Ramos (cell line): ENCODE data around the gene TPI1.

Experiments
- in situ Hi-C: fragments of 300-500 bp; cut with MboI; formaldehyde crosslinking; loops from one replicate; pipeline ENCODE4 v1.14.3; 2022; ENCODE audit warnings: low sequenced_read_pairs; ENCODE audit not compliant: unreplicated experiment

The TPI1 gene

GRCh38 chr12:6827982-6828780 is 39.1 kb upstream of the TPI1 start, which contains the start of gene P3H3:
P3H3 (plus strand) TSS chr12:6828407; CDS start chr12:6828441, 34 bp downstream.
- in situ Hi-C loops = no loop called here

- in situ Hi-C loops = no loop called here
These were observed 38.4 kb upstream of the TPI1 start for GRCh38 chr12:6828781-6829535.

DNA sequence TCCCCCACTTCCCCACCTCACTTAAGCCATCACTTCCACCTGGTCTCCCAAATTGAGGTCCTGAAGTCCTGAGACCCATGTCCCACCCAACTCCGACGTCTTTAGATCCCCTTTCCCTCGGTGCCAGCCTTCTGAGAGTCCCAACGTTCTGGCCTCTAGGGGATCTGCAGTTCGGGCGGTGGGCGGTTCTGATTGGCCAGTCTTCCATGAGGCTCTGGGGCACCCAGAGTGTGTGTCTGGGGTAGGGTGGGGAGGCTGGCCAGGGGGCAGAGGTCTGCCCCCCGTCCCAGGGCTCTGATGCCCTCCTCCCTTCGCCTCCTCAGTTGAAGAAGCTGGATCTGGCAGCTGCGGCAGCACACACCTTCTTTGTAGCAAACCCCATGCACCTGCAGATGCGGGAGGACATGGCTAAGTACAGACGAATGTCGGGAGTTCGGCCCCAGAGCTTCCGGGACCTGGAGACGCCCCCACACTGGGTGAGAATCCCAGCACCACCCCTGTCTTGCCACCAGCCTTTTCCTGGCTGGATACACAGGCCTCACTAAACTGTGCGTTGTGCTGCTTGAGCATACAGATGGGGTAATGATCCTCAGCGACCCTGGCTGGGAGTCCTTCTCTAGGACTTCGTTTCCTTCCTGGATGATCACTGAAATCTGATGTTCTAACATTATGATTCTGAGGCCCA is 37.7 kb upstream of the TPI1 start:
- in situ Hi-C loops = loop anchor here (10.0 kb wide), 1 partner anchor 205 kb away; no protein-coding TSS in a partner anchor

GRCh38 chr12:6830286-6830890 is 36.9 kb upstream of the TPI1 start:
- in situ Hi-C loops = loop anchor here (10.0 kb wide), 1 partner anchor 206 kb away; no protein-coding TSS in a partner anchor

GRCh38 chr12:6830999-6831398 is 36.3 kb upstream of the TPI1 start:
- in situ Hi-C loops = loop anchor here (10.0 kb wide), 1 partner anchor 206 kb away; no protein-coding TSS in a partner anchor

DNA sequence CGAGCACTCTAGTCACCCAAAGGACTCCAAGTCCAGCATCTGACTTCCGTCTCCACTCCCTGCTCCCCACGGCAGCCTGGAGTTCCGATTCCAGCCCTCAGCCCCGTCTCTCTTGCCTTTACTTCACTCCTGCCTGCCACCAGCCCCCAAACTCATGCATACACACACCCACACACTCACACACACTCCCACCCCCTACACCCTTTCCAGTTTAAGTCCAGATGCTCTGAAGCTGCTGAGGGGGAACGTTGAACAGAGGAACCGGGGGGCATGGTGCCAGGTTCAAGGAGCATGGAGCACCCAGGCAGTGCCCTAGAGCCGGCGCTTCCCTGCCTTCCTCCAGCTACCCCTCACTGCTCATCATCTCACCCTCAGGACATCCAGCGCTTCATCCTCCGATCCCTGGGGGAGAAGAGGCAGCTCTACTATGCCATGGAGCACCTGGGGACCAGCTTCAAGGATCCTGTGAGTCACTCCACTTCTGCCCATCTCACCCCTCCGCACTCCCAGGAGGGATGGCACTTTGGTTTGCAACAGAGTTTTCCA is 35.8 kb upstream of the TPI1 start:
- in situ Hi-C loops = loop anchor here (10.0 kb wide), 1 partner anchor 207 kb away; no protein-coding TSS in a partner anchor

- in situ Hi-C loops = loop anchor here (10.0 kb wide), 1 partner anchor 207 kb away; no protein-coding TSS in a partner anchor
These were observed 35.2 kb upstream of the TPI1 start for GRCh38 chr12:6832125-6832524.

DNA sequence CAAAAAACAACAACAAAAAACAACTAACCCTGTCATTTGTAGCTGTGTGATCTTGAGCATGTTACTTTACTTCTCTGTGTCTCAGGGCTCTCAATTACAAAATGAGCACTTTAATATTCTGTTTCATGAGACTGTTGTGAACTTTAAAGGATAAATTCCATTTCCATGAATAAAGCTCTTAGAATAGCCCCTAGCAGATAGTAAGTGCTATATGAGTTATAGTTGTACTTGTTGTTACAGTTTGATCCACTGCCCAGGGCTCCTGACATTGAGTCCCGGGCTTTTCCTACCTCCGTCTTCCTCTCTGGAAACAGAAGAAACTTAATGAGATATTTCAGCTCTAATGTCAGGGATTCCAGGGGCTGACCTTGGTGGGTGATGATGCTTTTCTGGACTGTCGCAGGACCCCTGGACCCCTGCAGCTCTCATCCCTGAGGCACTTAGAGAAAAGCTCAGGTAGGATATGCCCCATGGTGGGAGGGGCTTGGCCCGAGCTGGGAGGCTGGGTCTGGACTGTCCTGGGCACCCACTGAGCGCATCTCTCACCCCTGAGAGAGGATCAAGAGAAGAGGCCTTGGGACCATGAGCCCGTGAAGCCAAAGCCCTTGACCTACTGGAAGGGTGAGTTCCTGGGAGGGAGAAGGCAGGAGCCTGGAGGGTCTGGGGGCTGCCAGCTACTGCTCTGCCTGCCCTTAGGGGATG is 34.0 kb upstream of the TPI1 start:
- in situ Hi-C loops = loop anchor here (10.0 kb wide), 1 partner anchor 209 kb away; no protein-coding TSS in a partner anchor

DNA sequence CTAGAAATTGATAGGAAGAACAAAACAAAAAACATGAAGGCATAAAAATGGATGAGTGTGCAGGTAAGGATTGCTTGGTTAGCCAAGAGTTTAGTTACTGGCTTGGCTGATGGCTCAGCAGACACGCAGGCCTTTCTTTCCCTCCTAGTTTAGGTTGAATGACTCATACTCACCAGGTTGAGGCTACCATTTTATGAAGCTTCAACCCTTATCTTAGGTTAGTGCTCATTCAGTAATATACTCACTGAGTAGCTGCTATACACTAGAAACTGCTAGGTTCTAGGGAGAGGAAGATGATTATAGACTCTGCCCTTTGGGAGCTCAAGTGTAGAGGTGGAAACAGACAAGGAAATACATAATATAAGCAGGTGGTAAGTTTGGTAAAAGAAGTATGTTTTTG is 33.1 kb upstream of the TPI1 start:
- in situ Hi-C loops = loop anchor here (10.0 kb wide), 1 partner anchor 209 kb away; no protein-coding TSS in a partner anchor

DNA sequence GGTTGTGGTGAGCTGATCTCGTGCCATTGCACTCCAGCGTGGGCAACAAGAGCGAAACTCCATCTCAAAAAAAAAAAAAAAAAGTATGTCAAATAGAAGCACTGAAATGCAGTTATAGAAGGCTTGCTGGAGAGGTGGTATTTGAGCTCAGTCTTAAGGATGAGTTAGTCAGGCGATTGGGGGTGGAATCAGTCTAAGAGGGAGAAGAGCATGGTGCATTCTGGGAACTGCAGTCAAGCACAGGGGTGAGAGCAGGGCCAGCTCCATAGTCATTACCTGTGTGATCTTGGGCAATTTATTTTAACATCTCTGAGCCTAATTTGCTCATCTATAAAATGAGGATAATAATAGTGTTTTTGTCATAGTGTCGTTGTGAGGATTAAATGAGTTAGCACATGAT is 32.5 kb upstream of the TPI1 start:
- in situ Hi-C loops = loop anchor here (10.0 kb wide), 1 partner anchor 210 kb away; no protein-coding TSS in a partner anchor

DNA sequence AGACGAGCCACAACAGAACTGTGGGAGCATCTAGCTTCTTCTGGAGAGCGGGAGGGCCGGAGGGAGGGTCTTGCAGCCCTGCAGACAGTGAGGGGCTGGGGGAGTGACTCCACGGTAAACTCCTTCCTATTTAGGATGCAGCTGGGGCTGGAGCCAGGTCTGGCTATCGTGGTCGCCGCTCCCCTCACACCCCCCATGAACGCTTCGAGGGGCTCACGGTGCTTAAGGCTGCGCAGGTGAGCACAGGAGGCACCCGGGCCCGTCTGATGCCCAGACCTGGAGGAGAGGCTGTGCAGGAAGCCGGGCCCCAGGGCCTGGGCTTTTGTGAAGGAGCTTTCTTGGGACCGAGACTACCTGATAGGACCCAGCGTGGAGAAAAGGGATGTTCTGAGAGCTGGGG is 30.5 kb upstream of the TPI1 start:
- in situ Hi-C loops = loop anchor here (10.0 kb wide), 1 partner anchor 212 kb away; no protein-coding TSS in a partner anchor

DNA sequence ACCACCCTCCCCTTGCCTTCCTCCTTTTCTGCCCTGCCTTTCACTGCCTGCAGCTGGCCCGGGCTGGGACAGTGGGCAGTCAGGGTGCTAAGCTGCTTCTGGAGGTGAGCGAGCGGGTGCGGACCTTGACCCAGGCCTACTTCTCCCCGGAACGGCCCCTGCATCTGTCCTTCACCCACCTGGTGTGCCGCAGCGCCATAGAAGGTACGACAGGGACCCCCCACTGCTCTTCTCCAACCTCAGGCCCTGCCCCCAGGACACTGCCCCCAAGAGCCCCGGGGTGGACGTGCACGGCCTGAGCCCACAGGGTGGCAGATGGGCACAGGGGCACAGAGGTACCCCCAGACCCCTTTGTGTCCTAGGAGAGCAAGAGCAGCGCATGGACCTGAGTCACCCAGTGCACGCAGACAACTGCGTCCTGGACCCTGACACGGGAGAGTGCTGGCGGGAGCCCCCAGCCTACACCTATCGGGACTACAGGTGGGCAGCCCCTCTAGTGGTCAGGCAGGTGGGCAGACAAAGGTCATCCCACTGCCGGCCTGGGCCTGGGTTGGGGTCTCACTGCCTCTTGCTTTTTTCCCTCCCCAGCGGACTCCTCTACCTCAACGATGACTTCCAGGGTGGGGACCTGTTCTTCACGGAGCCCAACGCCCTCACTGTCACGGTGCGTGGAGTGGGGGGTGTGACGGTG is 29.8 kb upstream of the TPI1 start:
- in situ Hi-C loops = loop anchor here (10.0 kb wide), 1 partner anchor 213 kb away; no protein-coding TSS in a partner anchor

DNA sequence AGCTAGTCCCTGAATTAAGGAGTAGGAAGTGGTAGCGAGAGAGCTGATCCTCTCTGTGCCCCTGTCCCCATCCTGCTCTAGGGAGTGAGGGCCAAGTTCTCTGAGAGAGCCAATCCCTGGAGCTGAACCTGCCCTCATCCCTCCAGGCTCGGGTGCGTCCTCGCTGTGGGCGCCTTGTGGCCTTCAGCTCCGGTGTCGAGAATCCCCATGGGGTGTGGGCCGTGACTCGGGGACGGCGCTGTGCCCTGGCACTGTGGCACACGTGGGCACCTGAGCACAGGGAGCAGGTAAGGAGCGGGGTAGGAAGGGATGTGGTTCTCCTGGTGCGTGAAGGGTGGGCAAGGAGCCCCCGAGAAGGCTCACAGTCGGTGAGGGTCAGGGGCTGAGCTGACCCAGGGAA is 28.5 kb upstream of the TPI1 start:
- in situ Hi-C loops = loop anchor here (10.0 kb wide), 1 partner anchor 214 kb away; no protein-coding TSS in a partner anchor

GRCh38 chr12:6839482-6840201 is 27.7 kb upstream of the TPI1 start:
- in situ Hi-C loops = loop anchor here (10.0 kb wide), 1 partner anchor 215 kb away; no protein-coding TSS in a partner anchor

DNA sequence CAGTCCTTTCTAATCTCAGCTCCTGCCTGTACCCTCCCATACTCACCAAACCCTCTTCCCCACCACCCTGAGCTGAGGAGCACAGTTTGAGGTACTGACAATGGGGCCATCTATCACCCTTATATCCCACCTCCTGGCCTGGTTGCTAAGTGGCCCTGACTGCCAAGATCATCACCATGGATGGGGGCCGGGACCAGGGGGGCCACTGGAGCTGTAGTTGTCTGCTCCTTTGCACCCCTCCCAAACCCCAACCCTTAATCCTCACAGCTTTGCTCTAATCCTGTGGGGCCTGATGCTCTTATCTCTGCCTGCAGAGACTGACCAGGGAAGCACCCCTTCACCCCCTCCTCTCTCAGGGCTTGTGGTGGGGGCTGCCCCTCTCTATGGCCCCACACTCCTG is 27.0 kb upstream of the TPI1 start:
- in situ Hi-C loops = no loop called here

DNA sequence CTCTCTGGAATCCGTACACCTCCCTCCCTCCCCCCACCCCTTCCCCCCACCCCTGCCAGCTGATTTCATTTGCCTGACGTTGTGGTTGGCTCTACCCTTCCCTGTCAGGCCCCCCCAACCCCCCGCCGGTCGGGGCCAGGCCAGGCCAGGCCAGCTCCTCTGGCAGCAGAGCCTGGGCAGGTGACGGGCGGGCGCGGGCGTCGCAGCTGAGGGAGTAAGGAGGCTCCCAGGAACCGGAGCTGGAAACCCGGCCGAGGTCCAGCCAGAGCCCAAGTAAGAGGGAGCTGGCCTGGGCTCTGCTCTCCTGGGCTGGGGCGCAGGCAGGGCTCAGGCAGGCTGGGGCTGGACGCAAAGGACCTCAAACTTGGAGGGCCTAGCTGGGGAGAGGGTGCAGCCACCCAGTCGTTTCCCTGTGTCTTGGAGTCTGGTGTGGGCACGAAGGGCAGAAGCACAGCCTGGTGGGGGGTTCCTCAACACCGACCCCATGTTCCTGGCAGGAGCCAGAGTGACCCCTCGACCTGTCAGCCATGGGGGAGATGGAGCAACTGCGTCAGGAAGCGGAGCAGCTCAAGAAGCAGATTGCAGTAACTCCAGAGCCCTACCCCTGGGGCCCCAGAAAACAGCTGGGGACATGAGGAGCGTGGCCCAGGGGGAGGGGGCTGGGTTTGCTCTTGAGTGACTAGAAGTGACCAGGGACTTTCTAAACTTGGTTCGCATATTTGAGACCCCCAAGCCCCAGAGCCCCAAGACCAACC is 26.4 kb upstream of the TPI1 start, which contains the start of gene GNB3:
TSS of gene GNB3 (plus strand) at position 165 of the 755 bp plus-strand sequence. CDS start at position 528, 363 bp downstream.
- in situ Hi-C loops = no loop called here

GRCh38 chr12:6842075-6842474 is 25.3 kb upstream of the TPI1 start:
- in situ Hi-C loops = no loop called here
